NOMO-1 (cell line): ENCODE data around the gene CFAP99.

Experiments used
- DNase-seq, 2 experiments: peaks; one replicate each; lab custom pipeline; 2025; ENCODE audit not compliant: unreplicated experiment in 2 of 2; lab: John Stamatoyannopoulos, UW

The CFAP99 gene

DNA sequence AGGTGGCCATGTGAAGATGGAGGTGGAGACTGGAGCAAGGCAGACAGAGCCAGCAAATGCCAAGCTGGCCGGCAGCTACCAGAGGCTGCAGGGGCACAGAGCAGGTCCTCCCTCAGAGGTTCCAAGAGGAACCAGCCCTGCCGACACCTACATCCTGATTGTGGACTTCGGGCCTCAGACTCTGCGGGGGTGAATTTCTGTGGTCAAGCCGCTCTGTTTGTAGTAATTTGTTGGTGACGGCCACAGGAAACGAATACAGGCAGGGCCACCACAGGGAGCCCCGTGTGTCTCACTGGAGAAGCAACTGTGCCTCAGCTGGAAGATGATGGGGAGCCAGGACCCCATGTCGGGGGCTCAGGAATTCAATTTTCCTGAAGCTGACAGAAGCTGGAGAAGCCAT, 28.6 kb upstream of the CFAP99 start:
- peak; percentile 21 to 38 for DNase-seq

DNA sequence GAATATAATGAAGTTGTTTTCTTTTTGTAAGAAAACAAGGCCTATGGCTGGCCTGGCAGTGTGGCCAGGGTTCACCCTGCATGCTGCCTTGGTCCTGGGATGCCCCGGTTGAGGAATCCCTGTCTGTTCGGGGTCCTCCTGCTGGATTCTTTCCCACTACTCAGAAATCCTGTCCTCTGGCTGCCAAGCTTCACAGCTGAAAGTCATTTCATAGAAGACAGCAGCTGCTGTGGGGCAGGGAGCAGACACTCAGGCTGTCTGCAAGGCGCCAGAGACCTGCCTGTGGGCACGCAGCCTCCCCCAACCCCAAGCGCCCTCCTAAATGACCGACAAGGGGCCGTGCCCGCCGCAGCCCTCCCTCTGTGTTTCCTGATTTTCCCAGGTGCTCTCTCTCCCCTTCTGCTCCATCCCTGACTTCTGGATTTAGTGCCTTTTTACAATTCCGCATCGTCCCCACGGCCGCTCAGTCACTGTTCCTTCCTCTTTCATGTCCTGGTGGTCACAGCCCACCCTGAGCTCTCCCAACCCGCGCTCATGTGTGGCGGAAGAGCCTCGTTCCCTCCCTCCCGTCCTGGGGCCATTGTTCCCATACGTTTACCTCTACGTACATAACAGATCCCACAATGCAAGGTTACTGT, 27.9 kb upstream of the CFAP99 start:
- DNase-seq = no peak

DNA sequence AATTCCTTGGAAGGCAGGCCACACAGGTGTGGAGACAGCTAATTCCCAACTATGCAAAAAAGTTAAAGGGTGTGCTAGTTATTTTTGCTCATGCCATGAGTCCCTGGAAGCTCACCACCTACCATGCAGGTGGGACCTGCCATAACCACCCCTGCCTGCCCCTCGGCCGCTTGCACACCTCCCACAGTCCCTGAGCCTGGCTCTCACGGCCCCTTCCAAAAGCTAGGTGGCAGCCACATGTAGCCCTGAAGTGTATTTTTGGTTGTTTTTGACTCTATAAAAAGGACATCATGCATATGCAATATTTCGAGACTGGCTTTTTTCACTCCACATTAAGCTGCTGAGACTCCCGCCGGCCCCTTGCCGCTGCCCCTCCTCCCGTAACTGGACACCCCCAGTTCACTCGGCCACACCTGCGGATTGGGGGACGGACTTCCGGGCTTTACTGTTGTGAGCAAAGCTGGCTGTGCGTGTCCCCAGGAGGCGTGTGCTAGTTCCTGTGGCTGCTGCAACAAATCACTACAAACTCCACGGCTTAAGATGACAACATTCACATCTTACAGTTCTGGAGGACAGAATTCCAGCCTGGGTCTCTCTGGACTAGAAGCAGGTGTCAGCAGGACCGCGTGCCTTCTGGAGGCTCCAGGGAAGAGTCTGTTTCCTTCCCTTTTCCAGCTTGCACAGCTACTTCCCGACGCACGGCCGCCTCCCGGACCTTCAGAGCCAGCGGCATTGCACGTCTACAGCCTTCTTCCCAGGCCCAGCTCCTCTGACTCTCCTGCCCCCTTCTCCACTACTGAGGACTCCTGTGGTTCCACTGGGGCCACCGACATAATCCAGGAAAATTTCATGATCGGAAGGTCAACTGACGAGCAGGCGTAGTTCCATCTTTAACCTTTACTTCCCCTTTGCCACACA, 25.1 kb upstream of the CFAP99 start:
- no peak for DNase-seq

DNA sequence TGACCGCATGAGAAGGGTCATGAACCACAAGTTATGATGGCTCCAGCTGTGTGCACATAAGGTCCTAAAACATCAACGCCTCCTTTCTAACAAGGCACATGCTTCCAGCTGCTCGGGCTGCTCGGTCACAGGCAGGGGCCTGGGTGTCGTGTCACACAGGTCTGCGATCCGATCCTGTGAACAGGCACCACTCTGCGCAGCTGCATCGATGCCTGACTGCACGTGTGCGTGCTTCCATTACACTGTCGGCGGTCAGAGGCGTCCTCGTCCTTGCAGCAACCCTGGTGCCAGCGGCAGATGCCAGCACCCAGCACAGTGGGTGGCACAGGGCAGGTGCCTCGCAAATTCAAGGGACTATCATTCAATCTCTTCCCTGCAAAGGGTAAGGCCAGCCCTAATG, 24.2 kb upstream of the CFAP99 start:
- no peak for DNase-seq

DNA sequence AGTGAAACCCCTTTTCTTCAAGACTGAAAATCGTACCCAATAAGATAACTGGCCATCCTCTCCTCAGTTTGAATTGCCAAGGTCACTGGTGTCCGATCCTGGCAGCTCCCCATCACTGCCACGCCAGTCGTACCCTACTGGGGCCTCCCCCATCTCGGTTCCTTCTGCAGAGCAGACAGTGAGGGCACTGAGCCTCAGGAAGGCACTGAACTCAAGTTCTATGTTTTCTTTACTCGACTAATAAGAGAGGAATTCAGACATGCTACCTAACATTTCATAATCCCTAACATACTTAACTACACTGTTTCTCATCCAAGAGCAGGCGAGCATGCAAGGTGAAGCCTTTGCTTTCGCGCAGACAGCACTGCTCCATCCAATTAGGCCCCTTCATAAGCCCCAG, 23.7 kb upstream of the CFAP99 start:
- no peak for DNase-seq

DNA sequence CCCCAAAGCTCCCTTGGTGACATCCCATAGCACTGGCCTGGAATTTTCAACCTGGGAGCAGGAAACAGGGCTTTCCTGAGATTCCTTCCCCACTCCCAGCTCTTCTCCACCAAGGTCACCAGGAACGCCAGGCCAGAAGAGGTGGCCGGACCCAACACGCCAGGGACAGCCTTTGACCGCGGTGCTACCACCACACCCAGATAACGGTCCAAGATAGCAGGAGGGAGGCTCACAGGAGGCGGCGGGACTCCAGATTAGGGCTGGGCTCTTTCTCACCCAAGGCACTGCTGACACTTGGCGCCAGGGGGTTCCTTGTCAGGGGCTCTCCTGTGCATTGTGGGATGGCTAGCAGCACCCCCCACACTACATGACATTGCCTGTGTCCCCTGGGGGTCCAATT, 23.2 kb upstream of the CFAP99 start:
- no peak for DNase-seq

DNA sequence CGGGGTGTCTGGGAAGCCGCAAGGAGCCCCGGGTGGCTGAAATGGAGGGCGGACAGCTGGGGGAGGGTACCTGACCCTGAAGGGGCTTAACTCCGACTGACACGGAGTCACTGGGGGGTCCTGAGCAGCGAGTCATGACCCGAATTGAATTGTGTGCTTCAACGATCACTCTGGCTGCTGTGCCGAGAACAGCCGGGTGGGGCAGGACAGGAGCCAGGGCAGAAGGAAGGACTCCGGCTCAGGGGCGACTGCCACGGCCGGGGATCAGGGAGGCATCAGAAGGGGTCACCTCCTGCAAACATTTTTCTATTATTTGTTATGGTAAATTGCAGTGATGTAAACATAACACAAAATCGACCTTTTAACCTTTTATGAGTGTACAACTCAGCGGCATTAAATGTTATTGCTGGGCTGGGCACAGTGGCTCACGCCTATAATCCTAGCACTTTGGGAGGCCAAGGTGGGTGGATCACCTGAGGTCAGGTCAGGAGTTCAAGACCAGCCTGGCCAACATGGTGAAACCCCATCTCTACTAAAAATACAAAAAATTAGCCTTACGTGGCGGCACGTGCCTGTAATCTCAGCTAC, 21.9 kb upstream of the CFAP99 start:
- no peak for DNase-seq

DNA sequence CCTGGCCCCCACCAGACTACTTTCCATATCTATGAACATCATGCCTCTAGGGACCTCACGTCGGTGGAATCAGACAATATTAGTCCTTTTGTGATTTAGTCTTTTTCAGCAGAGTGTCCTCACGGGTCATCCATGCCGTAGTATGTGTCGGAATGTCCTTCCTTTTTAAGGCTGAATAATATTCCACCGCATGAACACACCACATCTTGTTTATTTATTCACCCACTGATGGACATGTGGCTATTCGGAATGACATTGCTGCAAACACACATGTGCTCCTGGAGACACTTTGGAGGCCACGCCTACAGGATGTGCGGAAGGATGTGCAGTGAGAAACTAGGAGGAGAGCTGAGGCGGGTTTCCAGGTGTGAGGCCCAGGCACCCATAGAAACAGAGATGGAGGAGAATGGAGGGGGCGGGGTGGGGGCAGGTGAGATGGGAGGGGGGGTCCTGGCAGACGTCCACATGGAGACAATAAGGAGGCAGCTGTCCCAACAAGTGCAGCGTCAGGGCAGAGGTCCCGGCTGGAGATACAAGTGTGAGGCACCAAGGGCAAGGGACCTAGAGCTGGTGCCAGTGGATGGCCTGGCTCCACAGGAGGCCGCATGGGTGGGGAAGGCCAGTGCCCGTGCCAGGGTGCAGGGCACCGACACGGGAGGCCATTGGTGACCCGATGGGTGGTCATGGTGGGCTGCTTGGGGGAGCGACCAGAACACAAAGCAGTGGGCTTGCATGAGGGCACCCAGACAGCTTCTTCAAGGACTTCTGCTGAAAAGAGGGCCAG, 21.0 kb upstream of the CFAP99 start:
- no peak for DNase-seq

DNA sequence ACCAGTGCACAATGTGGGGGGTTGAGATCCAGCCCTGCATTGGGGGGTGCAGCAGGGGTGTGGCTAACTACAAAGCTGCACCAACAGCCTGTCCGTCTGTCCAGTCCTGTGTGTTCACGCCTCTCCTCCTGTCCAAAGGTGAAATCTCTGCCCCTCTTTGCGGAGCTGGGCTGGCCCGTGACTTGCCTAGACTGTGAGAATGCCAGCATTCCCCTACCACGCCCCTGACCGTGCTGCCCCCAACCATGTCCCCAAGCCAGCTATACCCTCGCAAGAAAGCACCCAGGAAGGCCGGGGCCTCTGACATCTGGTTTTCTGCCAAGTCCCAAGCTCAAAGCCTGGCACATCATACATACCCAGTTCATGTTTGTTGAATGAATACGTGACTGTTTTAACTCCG, 19.5 kb upstream of the CFAP99 start:
- no peak for DNase-seq

DNA sequence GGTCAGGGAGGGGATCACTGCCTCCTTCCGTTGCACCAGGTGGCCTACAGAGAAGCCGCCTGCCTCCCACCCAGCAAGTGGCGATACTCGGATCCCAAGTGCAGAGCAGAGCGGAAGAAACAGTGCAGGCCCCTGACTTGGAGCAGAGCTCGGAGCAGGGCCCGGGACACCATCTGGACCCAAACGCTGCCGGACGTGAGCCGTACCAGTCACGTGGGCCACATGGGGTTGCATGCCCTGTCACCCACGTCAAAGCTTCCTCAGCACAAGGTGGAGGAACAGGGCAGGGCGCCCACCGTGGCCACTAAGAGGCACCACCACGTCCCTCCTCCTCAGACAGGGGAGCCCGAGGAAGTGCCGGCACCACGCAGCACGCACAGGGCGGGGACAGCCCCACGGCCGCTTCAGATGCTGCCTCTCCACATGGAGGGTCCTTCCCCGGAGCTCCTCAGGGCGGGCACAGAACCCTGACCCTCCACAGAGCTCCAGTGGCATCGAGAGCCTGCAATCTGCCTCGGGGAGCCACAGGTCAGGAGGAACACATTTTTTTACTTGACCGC, 19.0 kb upstream of the CFAP99 start:
- no peak for DNase-seq

DNA sequence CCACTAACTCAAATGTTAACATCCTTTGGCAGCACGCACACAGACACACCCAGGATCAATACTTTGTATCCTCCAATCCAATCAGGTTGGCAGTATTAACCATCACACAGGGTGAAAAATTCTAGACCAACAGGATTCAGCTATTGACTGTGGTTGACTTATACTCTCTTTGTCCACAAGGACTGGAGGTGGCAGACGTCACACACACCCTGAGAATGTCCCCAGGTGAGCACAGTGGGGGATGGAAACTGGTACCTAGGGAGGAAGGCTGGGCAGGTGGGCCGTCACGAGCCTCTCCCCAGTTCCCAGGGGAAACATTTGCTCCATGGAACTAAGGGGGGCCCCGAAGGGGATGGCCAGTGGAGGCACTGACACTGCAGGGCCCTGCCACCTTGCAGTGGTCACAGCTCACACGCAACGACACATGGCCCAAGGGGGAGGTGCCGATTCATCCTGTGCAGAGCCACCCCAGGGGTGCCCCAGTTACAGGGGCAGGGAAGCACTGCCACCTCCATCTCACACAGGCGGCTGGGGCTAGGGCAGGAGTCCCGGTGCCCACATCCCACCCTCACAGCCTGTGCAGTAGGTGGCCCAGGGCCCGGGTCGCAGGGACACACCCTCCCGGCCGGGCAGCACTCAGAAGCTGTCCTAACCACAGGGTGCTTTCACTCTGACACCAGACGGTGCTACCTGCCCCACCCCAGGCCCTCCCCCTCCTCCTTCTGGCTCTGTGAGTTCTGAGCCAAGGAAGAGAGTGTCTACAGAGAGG, 17.7 kb upstream of the CFAP99 start:
- DNase-seq = no peak

DNA sequence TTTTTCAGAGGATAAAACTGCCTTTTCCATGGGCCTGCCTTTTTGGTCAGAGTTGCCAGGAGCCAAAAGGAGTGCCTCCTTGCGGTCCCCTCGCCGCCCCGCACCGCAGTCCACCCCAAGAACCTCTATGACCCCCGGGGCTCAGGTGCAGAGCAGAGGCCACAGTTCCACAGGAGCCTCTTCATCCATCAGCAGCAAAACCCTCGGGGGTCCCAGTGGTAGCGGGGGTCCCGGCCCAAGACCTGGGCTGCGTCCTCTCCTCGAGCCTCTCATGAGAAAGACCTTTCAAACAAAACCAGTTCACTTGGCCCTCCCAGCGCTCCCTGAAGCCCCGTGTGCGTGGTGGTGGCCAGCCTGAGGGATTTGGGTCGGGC, 17.2 kb upstream of the CFAP99 start:
- no peak for DNase-seq

DNA sequence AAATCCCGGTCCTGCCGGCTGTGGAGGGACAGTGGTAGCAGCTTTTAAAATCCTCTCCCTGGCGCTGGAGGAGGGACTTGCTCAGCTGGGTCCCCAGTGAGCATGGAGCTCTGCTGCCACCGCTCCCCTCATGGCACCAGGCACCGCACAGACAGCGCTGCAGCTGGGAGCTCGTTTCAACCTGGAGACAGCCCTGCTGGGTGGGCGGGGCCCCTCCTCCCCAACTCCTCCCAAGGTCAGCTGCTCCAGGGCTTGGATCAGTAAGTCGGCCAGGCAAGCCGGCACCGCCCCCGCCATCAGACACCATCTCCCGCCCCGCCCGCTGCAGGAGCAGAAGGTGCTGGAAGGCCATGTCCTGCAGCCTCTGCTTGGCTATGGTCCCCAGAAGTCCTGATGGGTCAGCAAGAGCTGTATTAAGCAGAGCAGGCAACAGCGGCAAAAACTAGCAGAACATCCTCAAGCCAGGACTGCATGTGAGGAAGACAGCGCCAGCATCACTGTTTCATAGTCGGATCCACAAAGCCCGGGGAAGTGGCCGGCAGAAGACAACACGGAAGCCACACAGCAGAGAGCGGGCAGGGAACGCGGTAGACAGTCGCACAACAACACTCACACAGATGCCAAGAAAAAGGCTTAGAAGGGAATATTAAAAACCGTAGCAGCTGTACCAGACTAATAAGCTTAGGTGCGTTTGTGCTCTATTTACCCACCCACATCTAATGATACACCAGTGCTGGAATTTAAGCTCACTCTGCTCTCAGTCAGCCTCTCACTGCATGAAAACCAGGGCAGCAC, 16.5 kb upstream of the CFAP99 start:
- DNase-seq = no peak

DNA sequence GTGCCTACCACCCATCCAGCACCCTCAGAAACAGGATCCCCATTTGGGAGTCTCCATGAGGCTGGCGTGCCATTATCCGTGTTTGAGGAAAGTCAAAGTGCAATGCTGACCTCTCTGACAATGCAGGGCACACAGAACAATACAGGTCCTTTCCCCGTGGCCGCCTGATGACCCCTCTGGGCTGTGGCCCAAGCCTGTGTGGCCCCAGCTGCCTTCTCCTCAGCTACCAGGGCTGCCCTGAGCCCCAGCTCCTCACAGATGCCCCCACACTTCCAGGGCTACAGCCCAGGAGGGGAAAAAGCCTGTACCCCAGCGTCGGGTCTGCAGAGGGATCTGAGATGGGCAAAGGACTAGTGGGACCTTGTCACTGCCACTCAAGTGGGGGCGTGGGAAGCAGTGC, 15.8 kb upstream of the CFAP99 start:
- DNase-seq = no peak

DNA sequence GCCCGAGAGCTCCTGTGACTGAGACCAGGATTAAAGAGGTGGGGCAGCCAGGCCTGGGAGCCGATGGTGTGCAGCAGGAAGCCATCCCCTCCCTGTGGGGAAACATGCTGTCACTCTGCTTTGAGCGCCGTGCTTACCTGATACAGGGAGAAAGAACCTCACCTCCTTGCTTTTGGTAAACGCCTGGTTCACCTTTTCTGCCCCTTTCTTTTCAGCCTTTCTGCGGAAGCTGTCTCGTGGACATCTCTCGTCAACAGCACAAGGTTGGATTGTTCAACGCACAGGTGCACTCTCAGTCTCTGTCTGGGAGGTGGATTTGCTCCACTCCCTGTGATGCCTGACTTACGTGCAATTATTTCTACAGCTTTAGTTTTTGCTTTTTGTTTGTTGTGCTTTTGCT, 12.3 kb upstream of the CFAP99 start:
- DNase-seq = no peak

DNA sequence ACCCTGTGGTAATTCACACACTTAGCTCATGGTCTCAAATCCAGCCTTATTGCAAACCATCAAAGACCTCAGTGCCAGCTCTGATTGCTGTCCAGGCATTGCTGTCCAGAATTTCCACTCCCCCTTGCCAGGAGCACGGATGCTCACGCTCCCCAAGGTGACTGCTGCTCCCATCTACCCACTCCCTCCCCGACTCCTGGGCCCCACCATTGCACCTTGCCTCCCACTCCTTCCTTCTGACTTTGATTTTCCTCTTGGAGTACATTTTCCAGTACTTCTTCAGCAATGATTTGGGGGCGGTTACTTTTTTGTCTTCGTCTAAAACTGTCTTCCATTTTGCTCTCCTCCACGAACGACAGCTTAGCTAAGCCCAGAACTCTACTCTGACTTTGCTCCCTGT, 11.8 kb upstream of the CFAP99 start:
- DNase-seq = no peak

DNA sequence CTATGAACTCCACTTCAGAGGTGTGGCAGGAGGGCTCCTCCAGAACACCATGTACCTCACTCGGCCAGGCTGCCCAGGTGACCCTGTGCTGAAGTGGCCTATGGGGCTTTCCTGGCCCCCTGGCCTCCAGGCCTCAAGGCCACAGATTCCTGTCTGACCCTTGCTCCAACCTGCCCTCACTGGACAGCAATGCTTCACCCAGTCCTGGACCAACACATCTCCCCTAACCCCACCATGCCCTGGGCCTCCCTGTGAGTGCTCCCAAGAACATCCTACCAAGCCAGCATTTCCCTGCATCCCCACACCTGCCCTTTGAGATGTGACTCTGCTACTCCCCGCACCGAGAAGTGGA, 10.8 kb upstream of the CFAP99 start:
- no peak for DNase-seq

DNA sequence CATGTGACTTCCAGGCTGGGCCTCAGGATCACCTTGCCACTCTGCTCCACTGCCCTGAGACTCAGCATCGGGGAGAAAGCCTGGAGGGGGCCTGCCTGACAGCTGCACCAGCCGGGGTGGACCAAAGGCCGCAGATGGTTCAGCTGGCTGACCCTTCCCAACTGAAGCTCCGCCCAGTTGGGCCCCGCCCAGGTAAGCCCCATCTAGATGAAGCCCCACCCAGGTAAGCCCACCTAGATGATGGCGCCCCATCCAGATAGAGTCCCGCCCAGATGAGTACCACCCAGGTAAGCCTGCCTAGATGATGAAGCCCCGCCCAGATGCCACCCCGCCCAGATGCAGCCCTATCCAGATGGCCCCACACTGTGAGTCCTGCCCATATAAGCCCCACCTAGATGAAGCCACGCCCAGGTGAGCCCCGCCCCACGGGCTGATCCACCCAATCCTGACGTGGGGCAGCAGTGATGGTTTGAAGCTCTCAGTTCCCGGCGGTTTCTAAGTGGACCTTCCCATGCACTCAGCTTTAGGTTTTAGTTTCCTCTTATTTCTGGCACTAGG, 10.3 kb upstream of the CFAP99 start:
- no peak for DNase-seq

DNA sequence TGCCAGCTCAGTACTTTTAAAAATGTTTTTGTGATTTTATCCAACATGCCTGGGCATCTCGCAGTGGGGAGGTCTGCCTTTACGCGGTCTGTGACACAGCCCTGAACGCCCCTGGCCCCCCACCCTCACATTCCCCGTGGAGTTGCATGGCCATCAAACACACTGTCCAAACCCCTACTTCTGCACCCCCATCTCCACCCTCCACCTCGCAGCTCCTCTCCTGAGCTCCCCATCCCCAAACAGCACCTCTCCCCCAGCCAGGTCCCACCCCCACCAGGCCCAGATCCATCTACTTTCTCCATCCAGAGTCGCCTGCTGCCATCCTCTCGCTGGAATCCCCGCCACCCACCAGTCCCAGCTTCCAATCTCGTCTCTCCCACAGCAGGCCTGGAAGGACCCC, 9.8 kb upstream of the CFAP99 start:
- no peak for DNase-seq
